Thyroid gland (tissue), 4 donors: ENCODE results near the gene ITGB2. TPM values are rescaled to one million over a fixed set of nuclear protein-coding genes. Genes with fewer than 3 reads are reported as not detected.

Experiments
- DNase-seq, 2 donors: peaks; one replicate each; pipeline ENCODE4 v3.0.0-alpha.2; 2019
- H3K27ac ChIP-seq, 3 donors: fragments of 200-600 bp; sonication (generic); 1 replicate in 2 of 3; 2 replicates in 1 of 3; pipeline ENCODE4 v1.5.1; 2016 to 2019; ENCODE audit warnings: mild to moderate bottlenecking in 1 of 3, moderate library complexity in 1 of 3
- H3K27me3 ChIP-seq: fragments of 200-600 bp; sonication (generic); one replicate; pipeline ENCODE4 v1.5.1; 2019
- H3K36me3 ChIP-seq, 2 donors: fragments of 200-600 bp; sonication (generic); one replicate each; pipeline ENCODE4 v1.5.1; 2016 to 2019
- H3K4me1 ChIP-seq, 2 donors: fragments of 200-600 bp; sonication (generic); one replicate each; pipeline ENCODE4 v1.5.1; 2017 to 2019
- H3K4me3 ChIP-seq, 3 donors: fragments of 200-600 bp; sonication (generic); replicated peaks in 1 of 3; 1 replicate in 2 of 3; 2 replicates in 1 of 3; pipeline ENCODE4 v1.5.1; 2016; ENCODE audit warnings: mild to moderate bottlenecking in 1 of 3
- H3K9me3 ChIP-seq: fragments of 200-600 bp; sonication (generic); one replicate; pipeline ENCODE4 v1.5.1; 2017
- POLR2A ChIP-seq, 2 donors: fragments of 450-650 bp; IDR thresholded peaks; one replicate each; pipeline ENCODE4 v1.6.1; 2017; ENCODE audit warnings: antibody characterized with exemption in 2 of 2, mild to moderate bottlenecking in 2 of 2, moderate library complexity in 1 of 2
- WGBS, 2 donors: methylation state at CpG; one replicate each; pipeline ENCODE4 v1.1.5; 2017; 5-methylcytosine and 5-hydroxymethylcytosine counted together
- intact Hi-C: fragments of 100-400 bp; cut with DNase I; formaldehyde crosslinking; loops from one replicate; pipeline ENCODE4 v1.15.1; 2023
- total RNA-seq, 4 donors: library from RNA; depleted of rRNA; stranded (reverse); fragments of >200 nt; gene quantifications; one replicate each; pipeline ENCODE4 v1.2.3, GENCODE V29; 2016
- TF ChIP-seq, protein P1 (sequence below), 6 experiments: fragments of 200-600 bp in 3 of 6; fragments of 450-650 bp in 3 of 6; sonication (generic) in 3 of 6; IDR thresholded peaks; one replicate each; pipeline ENCODE4 v1.5.1; 2016 to 2019; ENCODE audit warnings: antibody characterized with exemption in 6 of 6, mild to moderate bottlenecking in 2 of 6, inconsistent platforms in 1 of 6, moderate library complexity in 1 of 6

ITGB2 gene
- total RNA-seq, 4 donors from 2014 or later: 18.4 to 79.4 (median 27.5) TPM

DNA sequence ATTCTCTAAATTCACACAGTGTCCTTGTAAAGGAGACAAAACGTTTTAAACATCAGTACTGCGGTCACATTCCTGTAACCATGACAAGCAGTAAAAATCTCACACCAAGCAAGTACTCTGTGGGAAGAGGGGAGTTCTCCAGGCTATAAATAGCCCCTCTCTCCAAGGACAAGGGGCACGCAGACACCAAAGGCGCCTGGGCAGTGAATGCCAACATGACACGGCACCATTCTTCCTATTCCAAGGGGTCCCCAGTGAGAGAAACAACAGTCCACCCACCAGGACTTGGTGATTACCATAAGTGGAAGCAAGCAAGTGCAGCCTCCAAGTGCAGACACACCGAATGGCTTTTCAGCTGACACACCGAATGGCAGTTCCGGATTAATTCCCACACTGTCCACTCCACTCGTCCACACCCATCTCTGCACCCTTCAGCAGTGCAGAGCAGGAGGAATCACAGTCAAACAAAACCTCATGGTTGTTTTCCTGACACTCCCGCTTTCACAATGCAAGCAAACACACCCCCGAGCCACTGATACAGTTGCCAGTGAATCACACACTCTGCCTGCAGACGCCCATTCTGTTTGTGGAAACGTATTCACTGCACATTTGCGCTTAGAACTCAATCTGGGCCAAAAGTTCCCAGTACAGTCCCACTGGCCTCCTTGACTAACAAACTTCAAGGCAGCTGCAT is 49.0 kb downstream of the ITGB2 start:
- Histone ChIP-seq H3K4me1 (peaks cover 58 to 68% of the 10 kb centered on the region in 2 donors), H3K36me3 (no peaks in the 10 kb centered on the region), H3K9me3 (no peaks in the 10 kb centered on the region), H3K27ac (peak overlapping the region; percentile 14 to 95 (median 42)), H3K4me3 (peak overlapping the region in 1 of 3 donors; percentile 78), H3K27me3 (no peaks in the 10 kb centered on the region)
- 40 to 50% methylated on average over 14 of the region's 14 CpGs for WGBS, 2 donors
- intact Hi-C loops: loop anchor here (5.0 kb wide), 1 partner anchor 69 kb away; the partner anchor contains the start of gene UBE2G2
- TF ChIP-seq, protein P1, sequence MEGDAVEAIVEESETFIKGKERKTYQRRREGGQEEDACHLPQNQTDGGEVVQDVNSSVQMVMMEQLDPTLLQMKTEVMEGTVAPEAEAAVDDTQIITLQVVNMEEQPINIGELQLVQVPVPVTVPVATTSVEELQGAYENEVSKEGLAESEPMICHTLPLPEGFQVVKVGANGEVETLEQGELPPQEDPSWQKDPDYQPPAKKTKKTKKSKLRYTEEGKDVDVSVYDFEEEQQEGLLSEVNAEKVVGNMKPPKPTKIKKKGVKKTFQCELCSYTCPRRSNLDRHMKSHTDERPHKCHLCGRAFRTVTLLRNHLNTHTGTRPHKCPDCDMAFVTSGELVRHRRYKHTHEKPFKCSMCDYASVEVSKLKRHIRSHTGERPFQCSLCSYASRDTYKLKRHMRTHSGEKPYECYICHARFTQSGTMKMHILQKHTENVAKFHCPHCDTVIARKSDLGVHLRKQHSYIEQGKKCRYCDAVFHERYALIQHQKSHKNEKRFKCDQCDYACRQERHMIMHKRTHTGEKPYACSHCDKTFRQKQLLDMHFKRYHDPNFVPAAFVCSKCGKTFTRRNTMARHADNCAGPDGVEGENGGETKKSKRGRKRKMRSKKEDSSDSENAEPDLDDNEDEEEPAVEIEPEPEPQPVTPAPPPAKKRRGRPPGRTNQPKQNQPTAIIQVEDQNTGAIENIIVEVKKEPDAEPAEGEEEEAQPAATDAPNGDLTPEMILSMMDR (IDR thresholded peaks at IDR 0.05): no peak
- TF ChIP-seq POLR2A (IDR thresholded peaks at IDR 0.05): no peak
- peak in 1 of 2 donors; percentile 16 for DNase-seq

DNA sequence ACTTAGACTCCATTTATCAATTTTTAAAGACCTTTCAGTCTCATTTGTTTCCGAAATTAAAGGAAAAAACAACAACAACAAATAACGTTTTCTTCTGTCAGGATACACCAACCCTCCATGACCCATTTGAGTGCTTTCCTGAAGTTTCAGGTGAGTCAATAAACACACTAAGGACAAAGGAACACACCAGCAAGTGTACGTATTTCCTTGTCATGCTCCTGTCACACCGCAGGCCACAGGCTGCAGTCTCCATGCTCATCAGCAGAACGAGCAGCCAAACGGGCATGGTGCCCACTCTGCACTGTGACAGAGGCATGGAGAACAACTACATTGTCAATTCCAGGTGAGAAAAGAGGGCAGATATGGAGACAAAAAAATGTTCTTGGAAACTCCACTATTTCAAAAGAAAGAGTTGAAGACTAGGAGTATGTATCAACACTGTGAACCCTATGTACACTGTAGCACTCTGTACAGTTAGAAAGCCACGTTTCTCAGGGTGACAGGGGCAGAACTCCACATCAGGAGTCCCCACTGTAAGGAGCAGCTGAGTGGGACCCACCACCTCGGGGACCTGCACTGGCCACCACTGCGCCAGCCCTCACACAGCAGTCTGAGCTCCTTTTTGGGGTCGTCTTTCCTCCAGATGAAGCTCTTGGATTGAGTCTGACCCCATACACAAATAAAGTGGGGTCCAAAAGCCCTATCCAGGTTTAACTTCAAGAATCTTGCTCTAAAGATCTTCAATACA is 49.8 kb downstream of the ITGB2 start:
- H3K36me3 ChIP-seq: no peaks in the 10 kb centered on the region
- 54% methylated on average over 10 of the region's 10 CpGs for WGBS, 2 donors
- DNase-seq: peak; percentile 87 to 92
- H3K4me3 ChIP-seq: no peak overlapping the region
- H3K27me3 ChIP-seq: no peaks in the 10 kb centered on the region
- TF ChIP-seq, protein P1 (IDR thresholded peaks at IDR 0.05): peak in 1 of 6 experiments; percentile 17
- no peak for TF ChIP-seq POLR2A (IDR thresholded peaks at IDR 0.05)
- intact Hi-C loops: loop anchor here (5.0 kb wide), 1 partner anchor 69 kb away; the partner anchor contains the start of gene UBE2G2
- H3K9me3 ChIP-seq: no peaks in the 10 kb centered on the region
- H3K27ac ChIP-seq: peak overlapping the region; percentile 19 to 95 (median 42)
- H3K4me1 ChIP-seq: peaks cover 61 to 67% of the 10 kb centered on the region in 2 donors

DNA sequence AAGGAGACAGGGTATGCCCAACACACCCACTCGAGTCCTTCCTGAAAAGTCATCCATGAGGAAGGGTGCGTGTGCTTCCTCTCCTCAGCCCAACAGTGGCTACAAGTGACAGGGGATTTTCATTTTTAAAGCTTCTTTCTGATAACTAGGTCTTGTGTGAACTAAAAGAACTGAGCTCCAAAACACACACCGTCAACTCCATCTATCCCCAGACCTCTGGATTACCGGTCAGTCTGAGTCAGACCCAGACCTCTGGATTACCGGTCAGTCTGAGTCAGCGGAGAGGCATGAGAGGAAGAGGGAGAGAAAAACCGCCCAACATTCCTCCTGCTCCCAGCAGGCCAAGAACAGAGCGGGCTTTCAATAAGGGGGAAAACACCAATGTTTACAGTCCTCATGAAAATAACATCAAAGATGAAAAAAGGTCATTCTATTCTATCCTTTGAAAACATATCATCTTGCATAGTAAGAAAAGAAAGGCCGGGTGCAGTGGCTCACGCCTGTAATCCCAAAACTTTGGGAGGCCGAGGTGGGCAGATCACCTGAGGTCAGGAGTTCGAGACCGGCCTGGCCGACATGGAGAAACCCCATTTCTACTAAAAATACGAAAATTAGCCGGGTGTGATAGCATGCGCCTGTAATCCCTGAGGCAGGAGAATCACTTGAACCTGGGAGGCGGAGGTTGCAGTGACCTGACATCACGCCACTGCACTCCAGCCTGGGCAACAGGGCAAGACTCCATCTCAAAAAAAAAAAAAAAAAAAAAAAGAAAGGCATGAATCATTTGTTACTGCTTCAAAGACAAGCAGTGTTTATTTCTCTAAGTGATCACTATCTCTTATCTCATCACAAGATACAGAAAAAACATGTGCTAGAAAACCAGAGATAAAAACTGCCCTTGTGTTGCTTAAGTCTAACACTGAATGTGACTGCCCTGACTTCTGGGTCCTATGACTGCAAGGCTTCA is 50.6 kb downstream of the ITGB2 start:
- DNase-seq: peak in 1 of 2 donors; percentile 18
- Histone ChIP-seq H3K27me3 (no peaks in the 10 kb centered on the region), H3K4me1 (peaks cover 62 to 67% of the 10 kb centered on the region in 2 donors), H3K4me3 (no peak overlapping the region), H3K27ac (peak overlapping the region; percentile 19 to 95 (median 61)), H3K36me3 (peaks cover 0 to 2% of the 10 kb centered on the region in 2 donors), H3K9me3 (no peaks in the 10 kb centered on the region)
- intact Hi-C loops: loop anchor here (5.0 kb wide), 2 partner anchors 53 to 68 kb away; partner anchors contain the start of genes SUMO3 and UBE2G2
- TF ChIP-seq, protein P1 (IDR thresholded peaks at IDR 0.05): no peak
- TF ChIP-seq POLR2A (IDR thresholded peaks at IDR 0.05): no peak
- 67 to 75% methylated on average over 19 of the region's 19 CpGs for whole genome bisulfite sequencing, 2 donors

DNA sequence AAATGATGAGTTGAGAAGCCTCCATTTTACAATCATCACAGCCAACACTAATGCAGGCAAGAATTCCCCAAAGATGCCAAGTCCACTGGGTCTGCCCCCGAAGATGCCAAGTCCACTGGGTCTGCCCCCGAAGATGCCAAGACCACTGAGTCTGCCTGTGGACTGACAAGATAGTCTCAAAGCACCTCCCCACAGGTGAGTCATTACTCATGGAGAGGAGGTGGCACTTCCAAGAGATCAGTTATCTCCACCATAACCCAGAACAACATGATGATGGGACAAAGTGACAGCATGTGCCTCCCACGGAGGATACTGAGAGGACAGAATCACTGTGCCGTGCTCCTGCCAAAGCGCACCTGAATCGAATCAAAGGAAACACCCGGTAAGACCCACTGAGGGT is 52.0 kb downstream of the ITGB2 start:
- no peak for DNase-seq
- Histone ChIP-seq H3K4me1 (peaks cover 51 to 70% of the 10 kb centered on the region in 2 donors), H3K27me3 (no peaks in the 10 kb centered on the region), H3K4me3 (no peak overlapping the region), H3K36me3 (peaks cover 6 to 14% of the 10 kb centered on the region in 2 donors), H3K27ac (peak overlapping the region in 1 of 3 donors; percentile 61), H3K9me3 (no peaks in the 10 kb centered on the region)
- intact Hi-C loops: loop anchor here (5.0 kb wide), 1 partner anchor 51 kb away; the partner anchor contains the start of gene SUMO3
- 93 to 95% methylated on average over 7 of the region's 7 CpGs for WGBS, 2 donors
- TF ChIP-seq POLR2A (IDR thresholded peaks at IDR 0.05): no peak
- TF ChIP-seq, protein P1 (IDR thresholded peaks at IDR 0.05): no peak
